C4-2B (cell line): Measurements from ENCODE around the gene PPM1L.
A peak's percentile ranks its signal among the peaks of the same experiment; 100 is the strongest.

ENCODE experiments used
- H3K27ac ChIP-seq: fragments of 450-650 bp; 2 replicates; pipeline ENCODE4 v1.5.1; 2017
- CTCF ChIP-seq: fragments of 450-650 bp; conservative IDR thresholded peaks from 2 replicates; pipeline ENCODE4 v1.5.1; 2017; ENCODE audit warnings: mild to moderate bottlenecking
- ZFX ChIP-seq: fragments of 450-650 bp; IDR thresholded peaks from 2 replicates; pipeline ENCODE4 v1.6.1; 2017

Gene PPM1L

GRCh38 chr3:160924776-160925175, 168.7 kb downstream of the PPM1L start:
- TF ChIP-seq CTCF (no peak), ZFX (no peak)

GRCh38 chr3:160927620-160928019, 171.6 kb downstream of the PPM1L start:
- no peak overlapping the region for H3K27ac ChIP-seq
- TF ChIP-seq CTCF (no peak), ZFX (no peak)

More at GRCh38 chr3:160924776-160925175, 168.7 kb downstream of the PPM1L start:
- H3K27ac ChIP-seq = no peak overlapping the region

GRCh38 chr3:160928183-160928726, 172.2 kb downstream of the PPM1L start:
- H3K27ac ChIP-seq = no peak overlapping the region
- TF ChIP-seq ZFX (no peak), CTCF (peak; percentile 28)

- H3K27ac ChIP-seq = no peak overlapping the region
- TF ChIP-seq ZFX = no peak
- no peak for TF ChIP-seq CTCF
These were observed 173.6 kb downstream of the PPM1L start for GRCh38 chr3:160929595-160929994.

- TF ChIP-seq CTCF = no peak
- no peak for TF ChIP-seq ZFX
- no peak overlapping the region for H3K27ac ChIP-seq
These were observed 175.4 kb downstream of the PPM1L start for GRCh38 chr3:160931474-160931873.

- no peak overlapping the region for H3K27ac ChIP-seq
- TF ChIP-seq ZFX (no peak), CTCF (no peak)
These were observed 179.5 kb downstream of the PPM1L start for GRCh38 chr3:160935413-160936095.

GRCh38 chr3:160941885-160942494, 186.0 kb downstream of the PPM1L start:
- H3K27ac ChIP-seq = no peak overlapping the region

More at GRCh38 chr3:160941885-160942494, 186.0 kb downstream of the PPM1L start:
- TF ChIP-seq ZFX (no peak), CTCF (peak; percentile 90)
